Naive thymus-derived CD4-positive, alpha-beta T cell (primary cell): Measurements from ENCODE around the gene S100PBP. TPM values are rescaled to one million over a fixed set of nuclear protein-coding genes. Genes with fewer than 3 reads are reported as not detected.

ENCODE experiments used
- ATAC-seq: fragments of 150-1000 bp; cut with Tn5 transposase; 2 replicates; pipeline ENCODE4 v1.10.0; 2021; ENCODE audit warnings: mild to moderate bottlenecking, moderate library complexity
- CTCF ChIA-PET: fragments of 350-600 bp; sonication (Branson Sonifier 250); formaldehyde crosslinking; loops from one replicate; lab custom pipeline; 2021; ENCODE audit warnings: antibody characterized with exemption; lab: Charles Lee
- POLR2A ChIA-PET: fragments of 350-600 bp; sonication (Branson Sonifier 250); formaldehyde crosslinking; loops from one replicate; lab custom pipeline; 2021; ENCODE audit warnings: antibody characterized with exemption, inconsistent platforms; lab: Charles Lee
- DNase-seq, 9 donors: peaks; one replicate each; pipeline versions ENCODE4 v3.0.0 to v3.0.0-alpha.2; 2020 to 2022; ENCODE audit warnings: mixed read lengths in 1 of 9
- H3K27ac ChIP-seq: one replicate; pipeline ENCODE4 v1.7.0; 2013; ENCODE audit warnings: mild to moderate bottlenecking, low read depth, low read length, moderate library complexity
- H3K27me3 ChIP-seq, 2 donors: one replicate each; pipeline ENCODE4 v1.7.0; 2013; ENCODE audit warnings: low read length in 2 of 2, mild to moderate bottlenecking in 2 of 2, moderate library complexity in 2 of 2; ENCODE audit not compliant: control insufficient read depth in 2 of 2, insufficient read depth in 2 of 2
- H3K36me3 ChIP-seq, 3 experiments: 1 replicate in 2 of 3; 2 replicates in 1 of 3; pipeline ENCODE4 v1.7.0; 2013; ENCODE audit warnings: low read length in 3 of 3, mild to moderate bottlenecking in 3 of 3, moderate library complexity in 1 of 3; ENCODE audit not compliant: insufficient read depth in 3 of 3, control insufficient read depth in 2 of 3
- H3K4me1 ChIP-seq, 2 donors: one replicate each; pipeline ENCODE4 v1.7.0; 2013; ENCODE audit warnings: low read length in 2 of 2, mild to moderate bottlenecking in 2 of 2, moderate library complexity in 1 of 2; ENCODE audit not compliant: control insufficient read depth in 2 of 2, insufficient read depth in 2 of 2
- H3K4me3 ChIP-seq: 2 replicates; pipeline ENCODE4 v1.7.0; 2013; ENCODE audit warnings: mild to moderate bottlenecking, low read length
- H3K9me3 ChIP-seq, 3 experiments: 1 replicate in 2 of 3; 2 replicates in 1 of 3; pipeline ENCODE4 v1.7.0; 2013; ENCODE audit warnings: low read length in 3 of 3; ENCODE audit not compliant: control insufficient read depth in 2 of 3
- H3K27ac Mint-ChIP-seq, 9 donors: one replicate each; pipeline ENCODE4 v1.8.0; 2020 to 2022; ENCODE audit warnings: mixed read lengths in 9 of 9, mild to moderate bottlenecking in 8 of 9, moderate library complexity in 5 of 9, inconsistent platforms in 2 of 9
- H3K27me3 Mint-ChIP-seq, 5 donors: one replicate each; pipeline ENCODE4 v1.8.0; 2021 to 2022; ENCODE audit warnings: mixed read lengths in 5 of 5, mild to moderate bottlenecking in 1 of 5
- H3K36me3 Mint-ChIP-seq, 5 donors: one replicate each; pipeline ENCODE4 v1.8.0; 2020 to 2022; ENCODE audit warnings: mixed read lengths in 5 of 5, mild to moderate bottlenecking in 3 of 5, inconsistent platforms in 1 of 5
- H3K4me1 Mint-ChIP-seq, 7 donors: one replicate each; pipeline ENCODE4 v1.8.0; 2020 to 2022; ENCODE audit warnings: mixed read lengths in 7 of 7, mild to moderate bottlenecking in 3 of 7, inconsistent platforms in 1 of 7
- H3K4me3 Mint-ChIP-seq, 10 donors: one replicate each; pipeline ENCODE4 v1.8.0; 2020 to 2022; ENCODE audit warnings: mild to moderate bottlenecking in 10 of 10, mixed read lengths in 10 of 10, moderate library complexity in 6 of 10, inconsistent platforms in 2 of 10
- H3K9me3 Mint-ChIP-seq, 11 donors: one replicate each; pipeline ENCODE4 v1.8.0; 2020 to 2022; ENCODE audit warnings: mixed read lengths in 11 of 11, mild to moderate bottlenecking in 4 of 11, inconsistent platforms in 1 of 11, moderate library complexity in 1 of 11
- intact Hi-C, 2 donors: fragments of 100-400 bp; cut with micrococcal nuclease; formaldehyde crosslinking; loops; one replicate each; pipeline ENCODE4 v1.15.1; 2023
- polyA plus RNA-seq, 2 donors: library from polyadenylated mRNA; unstranded; fragments of 300-500 nt; fragmentation: Illumina TruSeq; gene quantifications; one replicate each; pipeline ENCODE4 v1.2.3, GENCODE V29; 2021
- total RNA-seq, 6 experiments: library from RNA in 5 of 6; stranded (reverse) in 5 of 6; gene quantifications; 1 replicate in 5 of 6; 2 replicates in 1 of 6; pipeline ENCODE4 v1.2.3 and lab custom pipeline; 2021 to 2026

The S100PBP gene
- total and polyA plus RNA-seq, 7 experiments from 2014 or later, result 9.3 to 69.0 (median 56.3) TPM

DNA sequence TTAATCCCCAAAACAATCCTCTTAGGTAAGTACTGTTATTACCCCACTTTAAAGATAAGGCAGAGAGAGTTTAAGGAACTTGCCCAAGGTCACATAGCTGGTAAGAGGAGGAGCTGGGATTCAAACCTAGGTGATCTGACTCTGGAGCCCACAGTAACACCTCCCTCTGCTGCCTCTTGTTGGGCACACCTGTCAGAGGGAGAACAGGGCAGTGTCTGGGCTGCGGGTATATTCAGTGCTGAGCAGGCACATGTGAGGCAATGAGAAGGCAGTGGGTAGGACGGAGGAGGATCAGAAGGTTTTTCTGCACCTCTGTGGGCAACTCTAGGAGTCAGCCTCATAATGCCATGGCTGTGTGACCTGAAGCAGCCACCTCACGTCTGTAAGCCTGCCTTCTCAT is 70.7 kb downstream of the S100PBP start:
- Mint-ChIP-seq H3K4me1 (peaks cover 6 to 19% (median 13%) of the 10 kb centered on the region in 7 donors), H3K36me3 (peaks cover 0 to 3% (median 0%) of the 10 kb centered on the region in 5 donors), H3K4me3 (peak overlapping the region in 1 of 10 donors; percentile 13), H3K9me3 (peaks cover 0 to 4% (median 0%) of the 10 kb centered on the region in 11 donors), H3K27me3 (peaks cover 77 to 87% (median 79%) of the 10 kb centered on the region in 5 donors), H3K27ac (no peak overlapping the region)
- Histone ChIP-seq H3K4me3 (no peak overlapping the region), H3K27me3 (peaks cover 7 to 29% of the 10 kb centered on the region in 2 donors), H3K4me1 (no peaks in the 10 kb centered on the region), H3K27ac (no peak overlapping the region), H3K9me3 (no peaks in the 10 kb centered on the region), H3K36me3 (no peaks in the 10 kb centered on the region)
- ChIA-PET POLR2A (no interaction called here), CTCF (no interaction called here)
- DNase-seq (no peak), ATAC-seq (no peak)
- intact Hi-C loops, result no loop called here

DNA sequence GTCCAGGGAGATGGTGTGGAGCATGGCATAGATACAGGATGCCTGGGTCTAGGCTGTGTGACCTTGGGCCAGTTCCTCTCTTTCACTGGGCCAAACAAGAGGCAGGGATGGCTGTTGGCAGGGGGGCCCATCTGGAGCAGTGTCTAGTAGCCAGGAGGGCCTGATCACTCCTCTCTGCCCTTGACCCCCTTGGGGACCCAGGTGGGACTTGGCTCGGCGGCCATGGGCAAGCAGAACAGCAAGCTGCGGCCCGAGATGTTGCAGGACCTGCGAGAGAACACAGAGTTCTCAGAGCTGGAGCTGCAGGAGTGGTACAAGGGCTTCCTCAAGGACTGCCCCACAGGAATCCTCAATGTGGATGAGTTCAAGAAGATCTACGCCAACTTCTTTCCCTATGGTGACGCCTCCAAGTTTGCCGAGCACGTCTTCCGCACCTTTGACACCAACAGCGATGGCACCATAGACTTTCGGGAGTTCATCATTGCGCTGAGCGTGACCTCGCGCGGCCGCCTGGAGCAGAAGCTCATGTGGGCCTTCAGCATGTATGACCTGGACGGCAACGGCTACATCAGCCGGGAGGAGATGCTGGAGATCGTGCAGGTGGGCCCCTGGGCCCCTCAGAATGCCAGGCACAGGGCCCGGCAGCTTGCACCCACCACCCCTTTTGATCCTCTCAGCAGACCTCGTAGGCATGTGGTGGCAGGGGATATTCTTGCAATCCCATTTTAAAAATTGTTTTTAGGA is 71.4 kb downstream of the S100PBP start:
- H3K27ac ChIP-seq, result no peak overlapping the region
- H3K9me3 ChIP-seq, result no peaks in the 10 kb centered on the region
- peaks cover 7 to 30% of the 10 kb centered on the region in 2 donors for H3K27me3 ChIP-seq
- H3K36me3 Mint-ChIP-seq, result peaks cover 0 to 3% (median 0%) of the 10 kb centered on the region in 5 donors
- no peak overlapping the region for H3K4me3 Mint-ChIP-seq
- no peak overlapping the region for H3K27ac Mint-ChIP-seq
- peaks cover 0 to 4% (median 0%) of the 10 kb centered on the region in 11 donors for H3K9me3 Mint-ChIP-seq
- no peak for ATAC-seq
- CTCF ChIA-PET, result no interaction called here
- no peak for DNase-seq
- H3K4me1 ChIP-seq, result no peaks in the 10 kb centered on the region
- H3K36me3 ChIP-seq, result no peaks in the 10 kb centered on the region
- POLR2A ChIA-PET, result no interaction called here
- peaks cover 6 to 21% (median 13%) of the 10 kb centered on the region in 7 donors for H3K4me1 Mint-ChIP-seq
- intact Hi-C loops, result no loop called here
- peaks cover 71 to 86% (median 74%) of the 10 kb centered on the region in 5 donors for H3K27me3 Mint-ChIP-seq
- H3K4me3 ChIP-seq, result no peak overlapping the region

DNA sequence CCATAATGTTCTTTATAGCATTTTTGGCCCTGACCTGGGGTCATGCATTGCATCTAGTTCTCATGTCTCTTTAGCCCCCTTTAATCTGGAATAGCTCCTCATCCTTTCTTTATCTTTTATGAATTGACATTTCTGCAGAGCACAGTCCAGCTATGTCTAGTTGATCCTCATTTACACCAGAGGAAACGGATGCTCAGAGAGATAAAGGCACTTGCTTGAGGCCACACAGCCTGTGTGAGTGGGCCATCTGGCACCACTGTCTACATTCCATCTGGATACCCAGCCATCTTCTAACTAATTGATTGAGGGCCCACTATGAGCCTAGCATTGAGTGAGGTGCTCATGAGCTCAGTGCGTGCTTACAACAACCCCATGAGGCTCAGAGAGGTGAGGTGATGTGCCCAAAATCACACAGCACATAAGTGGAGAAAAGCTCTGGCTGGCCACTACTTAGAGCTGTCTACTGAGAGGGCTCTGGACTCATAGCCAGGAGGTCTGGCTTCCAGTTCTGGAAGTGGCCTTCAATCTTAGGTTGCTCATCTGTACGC is 72.4 kb downstream of the S100PBP start:
- Mint-ChIP-seq H3K27ac (no peak overlapping the region), H3K9me3 (peaks cover 0 to 4% (median 0%) of the 10 kb centered on the region in 11 donors), H3K27me3 (peaks cover 66 to 83% (median 69%) of the 10 kb centered on the region in 5 donors), H3K36me3 (peaks cover 0 to 3% (median 0%) of the 10 kb centered on the region in 5 donors), H3K4me3 (no peak overlapping the region), H3K4me1 (peaks cover 6 to 21% (median 13%) of the 10 kb centered on the region in 7 donors)
- intact Hi-C loops, result no loop called here
- no peaks in the 10 kb centered on the region for H3K9me3 ChIP-seq
- ATAC-seq, result no peak
- ChIA-PET POLR2A (interaction anchor here (0.5 kb wide), 1 partner anchor 36 kb away, joined by 3 read pairs; no protein-coding TSS in a partner anchor), CTCF (no interaction called here)
- H3K4me3 ChIP-seq, result no peak overlapping the region
- DNase-seq, result no peak
- peaks cover 7 to 33% of the 10 kb centered on the region in 2 donors for H3K27me3 ChIP-seq
- no peaks in the 10 kb centered on the region for H3K4me1 ChIP-seq
- H3K36me3 ChIP-seq, result no peaks in the 10 kb centered on the region
- no peak overlapping the region for H3K27ac ChIP-seq

DNA sequence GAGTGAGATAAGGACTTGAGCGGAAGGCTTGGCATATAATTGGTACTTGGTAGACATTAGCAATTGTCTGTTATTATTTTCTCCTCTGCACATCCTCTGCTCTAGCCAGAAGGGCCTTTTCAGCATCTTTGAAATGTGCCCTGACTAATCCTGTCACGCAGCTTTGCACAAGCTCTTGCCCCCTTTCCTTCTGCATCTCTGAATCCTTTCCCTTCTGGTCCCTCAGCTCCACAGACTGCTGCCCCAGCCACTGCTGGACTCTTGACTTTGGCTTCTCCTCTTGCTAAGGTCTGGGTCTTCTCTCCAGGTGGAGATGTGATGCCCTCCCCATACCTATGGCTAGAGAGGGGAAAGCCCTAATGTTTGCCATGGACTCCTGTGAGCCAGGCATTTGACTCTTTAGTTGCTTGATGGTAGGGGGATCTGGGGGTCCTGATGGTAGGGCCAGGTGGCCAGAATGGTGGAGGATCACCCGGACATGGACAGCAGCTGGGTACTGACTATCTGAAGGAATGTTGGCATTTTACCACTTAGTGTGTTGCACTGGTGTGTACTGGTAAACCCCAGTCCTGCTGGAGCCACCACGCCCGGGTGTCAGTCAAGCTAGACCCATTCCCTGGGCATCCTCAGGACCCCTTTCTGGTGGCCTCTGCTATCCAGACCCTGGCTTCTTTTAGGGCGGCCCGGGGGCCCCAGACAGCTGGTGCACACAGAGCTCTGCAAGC is 73.2 kb downstream of the S100PBP start:
- no peak for DNase-seq
- no peaks in the 10 kb centered on the region for H3K9me3 ChIP-seq
- no peaks in the 10 kb centered on the region for H3K36me3 ChIP-seq
- ChIA-PET CTCF (no interaction called here), POLR2A (interaction anchor here (0.5 kb wide), 1 partner anchor 35 kb away, joined by 3 read pairs; no protein-coding TSS in a partner anchor)
- H3K27ac ChIP-seq, result no peak overlapping the region
- H3K36me3 Mint-ChIP-seq, result peaks cover 0 to 3% (median 0%) of the 10 kb centered on the region in 5 donors
- no peak overlapping the region for H3K4me3 Mint-ChIP-seq
- no peak overlapping the region for H3K27ac Mint-ChIP-seq
- peaks cover 58 to 74% (median 62%) of the 10 kb centered on the region in 5 donors for H3K27me3 Mint-ChIP-seq
- H3K9me3 Mint-ChIP-seq, result peaks cover 0 to 4% (median 0%) of the 10 kb centered on the region in 11 donors
- H3K4me1 ChIP-seq, result no peaks in the 10 kb centered on the region
- ATAC-seq, result no peak
- intact Hi-C loops, result no loop called here
- peaks cover 4 to 33% of the 10 kb centered on the region in 2 donors for H3K27me3 ChIP-seq
- no peak overlapping the region for H3K4me3 ChIP-seq
- H3K4me1 Mint-ChIP-seq, result peaks cover 6 to 19% (median 9%) of the 10 kb centered on the region in 7 donors

DNA sequence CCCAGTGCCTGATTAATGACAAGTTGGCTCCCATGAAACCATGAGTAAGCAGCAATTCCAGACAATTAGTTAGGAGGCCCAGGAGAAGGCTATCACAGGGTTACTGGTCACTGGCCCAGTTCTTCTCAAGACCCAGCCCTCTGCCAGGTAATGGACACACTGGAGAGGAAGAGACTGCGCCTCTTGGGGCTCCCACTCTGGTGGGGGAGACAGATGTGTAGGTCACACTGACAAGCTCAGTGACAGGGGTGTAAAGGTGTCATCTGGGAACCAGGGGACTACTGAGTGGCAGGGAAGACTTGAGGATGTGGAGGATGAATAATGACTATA is 73.8 kb downstream of the S100PBP start:
- peaks cover 0 to 3% (median 0%) of the 10 kb centered on the region in 5 donors for H3K36me3 Mint-ChIP-seq
- peaks cover 4 to 33% of the 10 kb centered on the region in 2 donors for H3K27me3 ChIP-seq
- peaks cover 6 to 18% (median 9%) of the 10 kb centered on the region in 7 donors for H3K4me1 Mint-ChIP-seq
- H3K4me1 ChIP-seq, result no peaks in the 10 kb centered on the region
- CTCF ChIA-PET, result no interaction called here
- DNase-seq, result no peak
- ATAC-seq, result no peak
- no peak overlapping the region for H3K27ac Mint-ChIP-seq
- peaks cover 0 to 4% (median 0%) of the 10 kb centered on the region in 11 donors for H3K9me3 Mint-ChIP-seq
- POLR2A ChIA-PET, result no interaction called here
- no peaks in the 10 kb centered on the region for H3K9me3 ChIP-seq
- peaks cover 58 to 75% (median 63%) of the 10 kb centered on the region in 5 donors for H3K27me3 Mint-ChIP-seq
- no peak overlapping the region for H3K4me3 ChIP-seq
- H3K27ac ChIP-seq, result no peak overlapping the region
- H3K4me3 Mint-ChIP-seq, result peak overlapping the region in 2 of 10 donors; percentile 8 to 29
- H3K36me3 ChIP-seq, result no peaks in the 10 kb centered on the region
- intact Hi-C loops, result no loop called here

DNA sequence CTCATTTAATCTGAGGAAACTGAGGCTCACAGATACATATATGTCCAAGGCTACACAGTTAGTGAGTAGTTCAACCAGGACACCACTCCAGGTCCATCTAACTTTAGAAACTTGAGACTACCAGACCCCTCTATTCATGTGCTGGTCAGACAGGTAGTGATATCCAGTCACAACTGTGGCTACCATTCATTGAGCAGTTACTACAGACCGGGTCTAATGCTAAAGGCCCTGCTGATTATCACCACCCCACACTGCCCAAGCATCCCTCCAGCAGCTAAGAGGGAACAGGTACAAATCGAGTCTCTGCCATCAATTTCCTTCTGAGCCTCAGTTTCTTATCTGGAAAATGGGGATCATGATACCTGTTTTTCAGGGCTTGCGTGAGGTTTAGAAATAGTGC is 74.2 kb downstream of the S100PBP start:
- H3K9me3 Mint-ChIP-seq, result peaks cover 0 to 4% (median 0%) of the 10 kb centered on the region in 11 donors

More for the DNA sequence above, 74.2 kb downstream of the S100PBP start:
- CTCF ChIA-PET, result interaction anchor here (0.6 to 1.2 kb wide), 2 partner anchors 13 to 20 kb away, joined by 3 read pairs; no protein-coding TSS in a partner anchor
- Histone ChIP-seq H3K9me3 (no peaks in the 10 kb centered on the region), H3K4me3 (no peak overlapping the region), H3K27me3 (peaks cover 4 to 33% of the 10 kb centered on the region in 2 donors), H3K27ac (no peak overlapping the region), H3K4me1 (no peaks in the 10 kb centered on the region), H3K36me3 (no peaks in the 10 kb centered on the region)
- intact Hi-C loops, result no loop called here
- H3K36me3 Mint-ChIP-seq, result peaks cover 0 to 3% (median 0%) of the 10 kb centered on the region in 5 donors
- H3K4me3 Mint-ChIP-seq, result peak overlapping the region in 9 of 10 donors; percentile 25 to 73 (median 65)
- DNase-seq, result no peak
- peaks cover 6 to 18% (median 9%) of the 10 kb centered on the region in 7 donors for H3K4me1 Mint-ChIP-seq
- ATAC-seq, result no peak
- no peak overlapping the region for H3K27ac Mint-ChIP-seq
- H3K27me3 Mint-ChIP-seq, result peaks cover 62 to 78% (median 67%) of the 10 kb centered on the region in 5 donors
- POLR2A ChIA-PET, result no interaction called here
